Endothelial cell of umbilical vein (primary cell): Measurements from ENCODE around the gene ALG5. TPM values are rescaled to one million over a fixed set of nuclear protein-coding genes. Genes with fewer than 3 reads are reported as not detected.

ENCODE experiments used
- BruUV-seq: library from RNA; stranded (reverse); fragments of 400-500 nt; replicated peaks from 2 replicates; lab custom pipeline; 2021; lab: Mats Ljungman, UMichigan
- CTCF ChIA-PET: fragments of 300-600, 350-600 bp; sonication (Branson Sonifier 250); formaldehyde crosslinking; loops from one replicate; lab custom pipeline; 2021; ENCODE audit warnings: antibody characterized with exemption, inconsistent platforms; lab: Charles Lee
- POLR2A ChIA-PET: fragments of 300-600, 350-600 bp; sonication (Branson Sonifier 250); formaldehyde crosslinking; loops from one replicate; lab custom pipeline; 2021; ENCODE audit warnings: antibody characterized with exemption, inconsistent platforms; lab: Charles Lee
- DNase-seq: peaks from one replicate; pipeline ENCODE4 v3.0.0-alpha.2; 2011; ENCODE audit warnings: low read depth, low spot score
- FAIRE-seq: peaks from 2 replicates; lab custom pipeline; 2011; peaks lifted over from hg19 to GRCh38; lab: Jason Lieb, UNC
- H2AFZ ChIP-seq: 2 replicates; pipeline ENCODE4 v1.6.0; 2012; ENCODE audit warnings: low read depth, low read length, control low read depth, inconsistent platforms
- H3K27ac ChIP-seq: 2 replicates; pipeline ENCODE4 v1.5.1; 2011; ENCODE audit warnings: low read depth, mild to moderate bottlenecking, control low read depth, low read length, moderate library complexity; ENCODE audit not compliant: insufficient read depth
- H3K27me3 ChIP-seq, 2 experiments: 2 replicates each; pipeline versions ENCODE4 v1.6.0 to v1.6.1; 2011; ENCODE audit warnings: low read length in 2 of 2, mixed read lengths in 1 of 2; ENCODE audit not compliant: control insufficient read depth in 2 of 2, insufficient read depth in 2 of 2
- H3K36me3 ChIP-seq, 2 experiments: 2 replicates in 1 of 2; 3 replicates in 1 of 2; pipeline ENCODE4 v1.5.1; 2011; ENCODE audit warnings: low read length in 2 of 2, mild to moderate bottlenecking in 1 of 2, moderate library complexity in 1 of 2; ENCODE audit not compliant: control insufficient read depth in 2 of 2, insufficient read depth in 2 of 2; ENCODE audit errors: extremely low read depth in 1 of 2
- H3K4me1 ChIP-seq: 3 replicates; pipeline ENCODE4 v1.5.1; 2011; ENCODE audit warnings: mild to moderate bottlenecking, low read length; ENCODE audit not compliant: control insufficient read depth, insufficient read depth; ENCODE audit errors: extremely low read depth
- H3K4me2 ChIP-seq: 2 replicates; pipeline ENCODE4 v1.6.1; 2011; ENCODE audit warnings: low read length, control low read depth, mixed read lengths; ENCODE audit not compliant: insufficient read depth
- H3K4me3 ChIP-seq, 3 experiments: fragments of 200-600 bp in 1 of 3; sonication (generic), shearing (Covaris generic) in 1 of 3; replicated peaks in 1 of 3; 2 replicates each; pipeline ENCODE4 v1.5.1; 2011 to 2016; ENCODE audit warnings: control low read depth in 3 of 3, low read length in 3 of 3, mild to moderate bottlenecking in 2 of 3, inconsistent platforms in 1 of 3, low read depth in 1 of 3, moderate library complexity in 1 of 3; ENCODE audit not compliant: insufficient read depth in 1 of 3
- H3K79me2 ChIP-seq: 2 replicates; pipeline ENCODE4 v1.6.0; 2012; ENCODE audit warnings: low read length, inconsistent platforms; ENCODE audit not compliant: control insufficient read depth, insufficient read depth
- H3K9ac ChIP-seq: replicated peaks from 2 replicates; pipeline ENCODE3; 2011; ENCODE audit warnings: low read length, control low read depth; ENCODE audit not compliant: insufficient read depth; ENCODE audit errors: extremely low read depth
- H3K9me1 ChIP-seq: replicated peaks from 3 replicates; pipeline ENCODE4 v1.6.0; 2011; ENCODE audit warnings: mild to moderate bottlenecking, low read length; ENCODE audit not compliant: control insufficient read depth, insufficient read depth; ENCODE audit errors: extremely low read depth
- H3K9me3 ChIP-seq: replicated peaks from 2 replicates; pipeline ENCODE4 v1.5.1; 2012; ENCODE audit warnings: low read length, inconsistent platforms; ENCODE audit not compliant: control insufficient read depth, insufficient read depth
- H4K20me1 ChIP-seq: replicated peaks from 2 replicates; pipeline ENCODE3; 2011; ENCODE audit warnings: mild to moderate bottlenecking, low read length; ENCODE audit not compliant: control insufficient read depth, insufficient read depth; ENCODE audit errors: extremely low read depth
- CTCF ChIP-seq, 2 donors: IDR thresholded peaks; 1 replicate in 1 of 2; 2 replicates in 1 of 2; pipeline ENCODE4 v1.5.1; 2011; ENCODE audit warnings: low read length in 2 of 2, mild to moderate bottlenecking in 2 of 2, moderate library complexity in 2 of 2, control low read depth in 1 of 2, inconsistent platforms in 1 of 2, low read depth in 1 of 2; ENCODE audit not compliant: insufficient read depth in 1 of 2; ENCODE audit errors: extremely low read depth in 1 of 2
- EZH2 ChIP-seq: IDR thresholded peaks from 2 replicates; pipeline ENCODE4 v1.6.1; 2012; ENCODE audit warnings: borderline replicate concordance, low read depth, mild to moderate bottlenecking, moderate library complexity, low read length, inconsistent platforms; ENCODE audit not compliant: severe bottlenecking
- FOS ChIP-seq: IDR thresholded peaks from 2 replicates; pipeline ENCODE4 v1.6.1; 2011; ENCODE audit warnings: mild to moderate bottlenecking, low read length, moderate library complexity, borderline replicate concordance; ENCODE audit not compliant: insufficient read depth
- GATA2 ChIP-seq: IDR thresholded peaks from 2 replicates; pipeline ENCODE4 v1.7.0; 2011; ENCODE audit warnings: low read depth, mild to moderate bottlenecking, moderate library complexity, mixed read lengths, low read length; ENCODE audit not compliant: insufficient read length, insufficient read depth
- MAX ChIP-seq: IDR thresholded peaks from 2 replicates; pipeline ENCODE4 v1.6.1; 2011; ENCODE audit not compliant: insufficient read depth, insufficient read length
- dilution Hi-C: fragments of 300-500 bp; cut with MboI; formaldehyde crosslinking; loops from one replicate; pipeline ENCODE4 v1.15.0; 2019; ENCODE audit warnings: low sequenced_read_pairs; ENCODE audit not compliant: extremely low pct_ligation_motif_present
- intact Hi-C: fragments of 100-400 bp; cut with micrococcal nuclease; formaldehyde crosslinking; loops from one replicate; pipeline ENCODE4 v1.10.0; 2022
- polyA plus RNA-seq, 4 experiments: library from polyadenylated mRNA; depleted of rRNA in 3 of 4; stranded (reverse) in 3 of 4; unstranded in 1 of 4; fragments of >200 nt; gene quantifications; 2 replicates each; pipeline versions ENCODE4 v1.2.1 to v1.2.3, GENCODE V29; 2011 to 2012; ENCODE audit warnings: missing spikeins in 1 of 4
- total RNA-seq: library from RNA; stranded (reverse); gene quantifications from 2 replicates; pipeline ENCODE4 v1.2.3, GENCODE V29; 2021

ALG5 gene
- total and polyA plus RNA-seq, 2 donors (not counting 3 experiments of a cell fraction or from before 2014, with no cell fraction given) = 24.4 to 29.3 TPM

- Histone ChIP-seq H3K27ac (peak overlapping the region; percentile 69), H3K9ac (peak overlapping the region; percentile 89), H3K79me2 (peaks cover 11% of the 10 kb centered on the region), H4K20me1 (no peaks in the 10 kb centered on the region), H3K9me3 (no peaks in the 10 kb centered on the region), H3K9me1 (no peaks in the 10 kb centered on the region), H2AFZ (peak overlapping the region; percentile 72), H3K4me2 (peak overlapping the region; percentile 88), H3K36me3 (no peaks in the 10 kb centered on the region), H3K4me1 (peaks cover 11% of the 10 kb centered on the region), H3K4me3 (peak overlapping the region; percentile 82 to 97 (median 92)), H3K27me3 (no peaks in the 10 kb centered on the region)
- BruUV-seq = no TSS peak
- DNase-seq (no peak), FAIRE-seq (peak; percentile 93)
- ChIA-PET POLR2A (interaction anchor here (0.6 kb wide), 1 partner anchor 593 kb away, joined by 3 read pairs; no protein-coding TSS in a partner anchor), CTCF (interaction anchor here (0.7 to 1.4 kb wide), 5 partner anchors 21 to 61 kb away, joined by 3 to 8 read pairs (median 3); no protein-coding TSS in a partner anchor)
- TF ChIP-seq GATA2 (no peak), MAX (no peak), EZH2 (no peak), CTCF (IDR thresholded peaks at IDR 0.05; ENCODE audit: extremely low read depth in 1 of 2, insufficient read depth in 1 of 2, low read depth in 1 of 2, low read length in 2 of 2) (no peak), FOS (no peak)
- intact Hi-C loops = loop anchor here (2.0 kb wide), 1 partner anchor 61 kb away; no protein-coding TSS in a partner anchor
- dilution Hi-C loops = no loop called here
Observed at GRCh38 chr13:36919171-36919832, 79.8 kb downstream of the ALG5 start.
